ENCODE results near the gene KHDRBS2. TPM values are rescaled to one million over a fixed set of nuclear protein-coding genes. Genes with fewer than 3 reads are reported as not detected.

Gene KHDRBS2
- total and polyA plus RNA-seq, 2 experiments from 2014 or later = 5.4 to 11.7 TPM

GRCh38 chr6:61894536-61894935 lies 391.5 kb downstream of the KHDRBS2 start:
- H3K27me3 Mint-ChIP-seq (ENCODE audit: insufficient read depth, low read depth, poor library complexity) = no peaks in the 10 kb centered on the region

More at GRCh38 chr6:61894536-61894935, 391.5 kb downstream of the KHDRBS2 start:
- Histone ChIP-seq H3K27me3 (ENCODE audit: insufficient read depth) (no peaks in the 10 kb centered on the region), H3K36me3 (ENCODE audit: insufficient read depth) (no peaks in the 10 kb centered on the region), H4K20me1 (replicated peaks; ENCODE audit: insufficient read depth) (no peaks in the 10 kb centered on the region), H3K4me1 (ENCODE audit: insufficient read depth) (no peaks in the 10 kb centered on the region), H3K27ac (ENCODE audit: low read depth) (no peak overlapping the region), H3F3A (replicated peaks; ENCODE audit: low read depth) (no peaks in the 10 kb centered on the region), H2AFZ (no peak overlapping the region), H3K79me2 (replicated peaks; ENCODE audit: insufficient read depth) (no peaks in the 10 kb centered on the region), H3K9me2 (ENCODE audit: insufficient read depth) (no peaks in the 10 kb centered on the region), H3K4me3 (no peak overlapping the region), H3K4me2 (no peak overlapping the region)
- no peak overlapping the region for H3K27ac Mint-ChIP-seq
- H3K9me3 Mint-ChIP-seq = peaks cover 4% of the 10 kb centered on the region; the same call in 1 of the 3 replicates
- H3K36me3 Mint-ChIP-seq (ENCODE audit: low read depth) = no peaks in the 10 kb centered on the region; the same call in 2 of the 3 replicates
- DNase-seq (ENCODE audit: low spot score) = no peak
- no peak for ATAC-seq
- H3K4me3 Mint-ChIP-seq = no peak overlapping the region
- no peak for TF ChIP-seq STAT1 (IDR thresholded peaks at IDR 0.05; ENCODE audit: unreplicated experiment)
- TF ChIP-seq EZH2 (IDR thresholded peaks at IDR 0.05; ENCODE audit: low read depth, unreplicated experiment) = no peak
- no peak for TF ChIP-seq ZNF114 (CRISPR knock-in tag; IDR thresholded peaks at IDR 0.05)
- TF ChIP-seq ETS1 (IDR thresholded peaks at IDR 0.05) = no peak
- TF ChIP-seq REST (IDR thresholded peaks at IDR 0.05; ENCODE audit: unreplicated experiment) = no peak
- TF ChIP-seq ZNF331 (CRISPR knock-in tag; IDR thresholded peaks at IDR 0.05; ENCODE audit: low read depth) = no peak
- TF ChIP-seq NANOG (IDR thresholded peaks at IDR 0.05; ENCODE audit: borderline replicate concordance) = no peak
- TF ChIP-seq CREB1 (CRISPR knock-in tag; IDR thresholded peaks at IDR 0.05; ENCODE audit: low read depth) = no peak
- TF ChIP-seq EZH2phosphoT487 (IDR thresholded peaks at IDR 0.05; ENCODE audit: unreplicated experiment) = no peak
- TF ChIP-seq ZNF462 (CRISPR knock-in tag; IDR thresholded peaks at IDR 0.05) = no peak
- TF ChIP-seq POLR2AphosphoS5 (IDR thresholded peaks at IDR 0.05; ENCODE audit: low read depth) = no peak
- TF ChIP-seq CTCF (conservative IDR thresholded peaks at IDR 0.05; ENCODE audit: low read depth in 2 of 2) = no peak
- TF ChIP-seq JUNB (IDR thresholded peaks at IDR 0.05; ENCODE audit: unreplicated experiment) = no peak
- no peaks in the 10 kb centered on the region for H3K4me1 Mint-ChIP-seq

All from GM23338 (cell line).